NCI-H446 treated with DMSO at 0.1 percent for 48 hours (cell line): ENCODE results near the gene SLC4A4.

Experiments
- DNase-seq: peaks from one replicate; lab custom pipeline; 2025; lab: John Stamatoyannopoulos, UW

SLC4A4 gene

GRCh38 chr4:71602289-71602900, 263.6 kb downstream of the SLC4A4 start:
- DNase-seq: no peak

- DNase-seq: no peak
These were observed 266.0 kb downstream of the SLC4A4 start for GRCh38 chr4:71604785-71605184.

DNA sequence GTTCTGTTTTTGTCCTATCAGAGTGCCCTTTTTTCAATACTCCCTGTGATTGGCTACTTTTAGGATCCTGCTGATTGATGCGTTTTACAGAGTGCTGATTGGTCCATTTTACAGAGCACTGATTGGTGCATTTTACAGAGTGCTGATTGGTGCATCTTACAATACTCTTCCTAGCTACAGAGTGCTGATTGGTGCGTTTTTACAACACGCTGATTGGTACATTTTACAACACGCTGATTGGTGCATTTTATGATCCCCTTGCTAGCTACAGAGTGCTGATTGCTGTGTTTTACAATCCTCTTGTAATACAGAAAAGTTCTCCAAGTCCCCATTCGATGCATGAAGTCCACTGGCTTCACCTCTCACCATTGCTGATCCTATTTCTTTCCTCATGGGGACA, 268.3 kb downstream of the SLC4A4 start:
- DNase-seq: no peak

DNA sequence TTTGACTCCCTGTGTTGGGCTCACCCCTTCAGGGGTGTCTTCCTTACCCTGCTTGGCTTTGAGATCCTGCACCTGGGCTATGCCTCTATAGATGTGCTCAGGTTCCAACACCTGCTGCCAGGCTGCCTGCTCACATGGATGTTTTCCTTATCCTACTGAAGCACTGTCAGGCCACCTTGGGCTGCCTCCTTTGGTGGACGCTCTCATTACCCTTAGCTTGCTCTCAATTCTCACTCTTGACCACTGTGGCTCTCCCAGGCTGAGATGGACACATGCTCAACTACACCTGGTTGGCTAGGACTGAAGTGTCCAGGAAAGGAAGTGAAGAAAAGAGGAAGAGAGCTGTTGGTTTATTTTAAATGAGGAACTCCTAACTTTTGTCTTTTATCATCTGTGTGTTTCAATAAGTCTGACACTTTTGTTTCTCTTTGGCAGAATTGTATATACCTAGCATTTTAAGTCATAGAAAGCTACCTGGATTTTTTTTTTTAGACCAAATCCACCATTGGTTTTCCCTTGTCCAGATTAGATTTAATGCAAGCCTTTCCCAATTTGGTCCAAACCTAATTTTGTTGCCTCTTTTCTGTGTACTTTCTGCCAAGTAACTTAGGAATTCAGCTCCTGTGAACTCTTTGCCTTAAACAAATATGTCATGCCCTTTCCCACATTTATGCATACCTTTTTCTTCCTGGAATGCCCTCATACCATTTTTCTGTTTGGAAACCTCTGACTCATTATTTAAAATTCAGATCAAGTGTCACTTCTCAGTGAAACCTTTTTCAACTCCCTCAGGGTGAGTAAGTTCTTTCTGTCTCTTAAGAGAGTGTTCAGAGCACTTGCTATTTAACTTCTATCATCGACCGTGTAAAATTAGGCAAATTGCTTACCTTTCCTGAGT, 269.2 kb downstream of the SLC4A4 start:
- no peak for DNase-seq

GRCh38 chr4:71608678-71609071, 269.9 kb downstream of the SLC4A4 start:
- DNase-seq: no peak

GRCh38 chr4:71609167-71609566, 270.3 kb downstream of the SLC4A4 start:
- DNase-seq: no peak

- DNase-seq: no peak
These were observed 270.8 kb downstream of the SLC4A4 start for GRCh38 chr4:71609651-71610050.

- DNase-seq: no peak
These were observed 275.8 kb downstream of the SLC4A4 start for GRCh38 chr4:71614621-71615020.

GRCh38 chr4:71616168-71616811, 277.5 kb downstream of the SLC4A4 start:
- DNase-seq: no peak
